Measurements from ENCODE around the gene SORCS3.

Gene SORCS3

GRCh38 chr10:104924101-104924795 lies 283.2 kb downstream of the SORCS3 start:
- no peak for DNase-seq

GRCh38 chr10:104925232-104925851 lies 284.3 kb downstream of the SORCS3 start:
- peak; percentile 37 for DNase-seq

GRCh38 chr10:104928734-104929133 lies 287.6 kb downstream of the SORCS3 start:
- DNase-seq = no peak

- no peak for DNase-seq
Measured at GRCh38 chr10:104931612-104932134, 290.6 kb downstream of the SORCS3 start.

GRCh38 chr10:104935656-104936055 lies 294.6 kb downstream of the SORCS3 start:
- DNase-seq = no peak

- DNase-seq = no peak
Measured at GRCh38 chr10:104937567-104937966, 296.5 kb downstream of the SORCS3 start.

- DNase-seq = no peak
Measured at GRCh38 chr10:104938031-104938430, 296.9 kb downstream of the SORCS3 start.

- DNase-seq = no peak
Measured at GRCh38 chr10:104941662-104942061, 300.6 kb downstream of the SORCS3 start.

GRCh38 chr10:104947314-104947713 lies 306.2 kb downstream of the SORCS3 start:
- no peak for DNase-seq

GRCh38 chr10:104957178-104957841 lies 316.2 kb downstream of the SORCS3 start:
- DNase-seq = no peak

GRCh38 chr10:104966563-104967297 lies 325.6 kb downstream of the SORCS3 start:
- DNase-seq = no peak

- DNase-seq = no peak
Measured at GRCh38 chr10:104980368-104980767, 339.3 kb downstream of the SORCS3 start.

- no peak for DNase-seq
Measured at GRCh38 chr10:104981995-104982394, 340.9 kb downstream of the SORCS3 start.

- no peak for DNase-seq
Measured at GRCh38 chr10:104988686-104989085, 347.6 kb downstream of the SORCS3 start.

- DNase-seq = no peak
Measured at GRCh38 chr10:104989880-104990279, 348.8 kb downstream of the SORCS3 start.

GRCh38 chr10:104993085-104993484 lies 352.0 kb downstream of the SORCS3 start:
- no peak for DNase-seq

- no peak for DNase-seq
Measured at GRCh38 chr10:105001269-105001668, 360.2 kb downstream of the SORCS3 start.

- DNase-seq = no peak
Measured at GRCh38 chr10:105010411-105011121, 369.5 kb downstream of the SORCS3 start.

GRCh38 chr10:105017116-105017515 lies 376.0 kb downstream of the SORCS3 start:
- DNase-seq = no peak

GRCh38 chr10:105017691-105018090 lies 376.6 kb downstream of the SORCS3 start:
- no peak for DNase-seq

- DNase-seq = no peak
Measured at GRCh38 chr10:105023211-105024111, 382.4 kb downstream of the SORCS3 start.

Data from NCI-H1436 (cell line).